WERI-Rb-1 (cell line): Measurements from ENCODE around the gene ARHGAP10.

ENCODE experiments used
- DNase-seq: peaks from one replicate; pipeline ENCODE4 v3.0.0-alpha.2; 2020
- H3K27ac ChIP-seq: fragments of 250-450 bp; sonication (Bioruptor Pico); 2 replicates; pipeline ENCODE4 v1.5.1; 2020; ENCODE audit warnings: mild to moderate bottlenecking, moderate library complexity
- H3K27me3 ChIP-seq: fragments of 250-450 bp; sonication (Bioruptor Pico); 2 replicates; pipeline ENCODE4 v1.5.1; 2021; ENCODE audit warnings: mild to moderate bottlenecking, low read depth, moderate library complexity; ENCODE audit not compliant: insufficient read depth, severe bottlenecking
- H3K36me3 ChIP-seq: fragments of 250-450 bp; sonication (Bioruptor Pico); 2 replicates; pipeline ENCODE4 v1.5.1; 2020; ENCODE audit warnings: mild to moderate bottlenecking, moderate library complexity
- H3K4me3 ChIP-seq: 2 replicates; pipeline ENCODE4 v1.5.1; 2011; ENCODE audit warnings: low read depth, mild to moderate bottlenecking, control low read depth, low read length
- H3K9me3 ChIP-seq: fragments of 250-450 bp; sonication (Bioruptor Pico); 2 replicates; pipeline ENCODE4 v1.5.1; 2021; ENCODE audit warnings: mild to moderate bottlenecking, moderate library complexity; ENCODE audit not compliant: severe bottlenecking
- TF ChIP-seq, protein P1 (sequence below): IDR thresholded peaks from 2 replicates; pipeline ENCODE4 v1.5.1; 2011; ENCODE audit warnings: low read depth, mild to moderate bottlenecking, control low read depth, inconsistent platforms, low read length

Gene ARHGAP10

DNA sequence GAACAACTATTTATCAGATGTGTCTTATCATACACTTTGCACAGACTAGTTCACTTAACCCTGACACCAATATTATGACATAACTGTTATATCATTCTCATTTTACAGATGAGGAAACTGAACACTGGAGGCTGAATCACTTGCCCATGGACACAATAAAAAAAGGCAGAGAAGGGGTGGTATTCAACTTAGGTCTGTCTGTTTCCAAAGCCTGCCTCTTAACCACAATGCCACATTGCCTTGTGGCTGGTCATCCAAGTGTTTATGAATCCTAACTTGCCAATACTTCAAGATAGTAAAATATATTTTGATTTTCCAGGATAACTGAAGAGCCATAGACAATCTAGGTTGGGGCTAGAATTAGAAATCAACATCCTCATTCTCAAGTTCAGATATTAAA, 382.5 kb downstream of the ARHGAP10 start:
- Histone ChIP-seq H3K9me3 (no peaks in the 10 kb centered on the region), H3K36me3 (no peaks in the 10 kb centered on the region), H3K27ac (no peak overlapping the region), H3K4me3 (no peak overlapping the region), H3K27me3 (no peaks in the 10 kb centered on the region)
- TF ChIP-seq, protein P1, sequence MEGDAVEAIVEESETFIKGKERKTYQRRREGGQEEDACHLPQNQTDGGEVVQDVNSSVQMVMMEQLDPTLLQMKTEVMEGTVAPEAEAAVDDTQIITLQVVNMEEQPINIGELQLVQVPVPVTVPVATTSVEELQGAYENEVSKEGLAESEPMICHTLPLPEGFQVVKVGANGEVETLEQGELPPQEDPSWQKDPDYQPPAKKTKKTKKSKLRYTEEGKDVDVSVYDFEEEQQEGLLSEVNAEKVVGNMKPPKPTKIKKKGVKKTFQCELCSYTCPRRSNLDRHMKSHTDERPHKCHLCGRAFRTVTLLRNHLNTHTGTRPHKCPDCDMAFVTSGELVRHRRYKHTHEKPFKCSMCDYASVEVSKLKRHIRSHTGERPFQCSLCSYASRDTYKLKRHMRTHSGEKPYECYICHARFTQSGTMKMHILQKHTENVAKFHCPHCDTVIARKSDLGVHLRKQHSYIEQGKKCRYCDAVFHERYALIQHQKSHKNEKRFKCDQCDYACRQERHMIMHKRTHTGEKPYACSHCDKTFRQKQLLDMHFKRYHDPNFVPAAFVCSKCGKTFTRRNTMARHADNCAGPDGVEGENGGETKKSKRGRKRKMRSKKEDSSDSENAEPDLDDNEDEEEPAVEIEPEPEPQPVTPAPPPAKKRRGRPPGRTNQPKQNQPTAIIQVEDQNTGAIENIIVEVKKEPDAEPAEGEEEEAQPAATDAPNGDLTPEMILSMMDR = no peak
- DNase-seq = no peak

DNA sequence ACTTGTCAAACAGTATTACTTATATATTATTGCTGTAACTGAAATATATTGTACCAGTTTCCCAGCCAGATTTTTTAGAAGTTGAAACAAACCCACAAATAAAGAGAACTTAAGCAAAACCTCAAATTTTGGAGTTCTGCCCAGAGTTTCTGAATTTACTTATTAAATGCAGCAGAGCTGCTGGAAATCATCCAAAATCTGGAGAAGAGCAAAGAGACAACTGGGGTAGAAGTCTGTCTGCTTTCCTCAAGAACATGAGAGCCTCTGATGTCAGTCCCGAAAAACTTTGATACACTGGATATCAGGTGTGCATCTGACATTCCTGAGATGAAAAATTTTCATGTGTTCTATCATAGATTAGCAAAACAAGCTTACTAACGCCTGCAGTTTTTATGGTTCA, 384.4 kb downstream of the ARHGAP10 start:
- TF ChIP-seq, protein P1 = no peak
- H3K27me3 ChIP-seq = no peaks in the 10 kb centered on the region
- H3K9me3 ChIP-seq = no peaks in the 10 kb centered on the region
- H3K4me3 ChIP-seq = no peak overlapping the region
- H3K36me3 ChIP-seq = no peaks in the 10 kb centered on the region
- DNase-seq = no peak
- no peak overlapping the region for H3K27ac ChIP-seq

DNA sequence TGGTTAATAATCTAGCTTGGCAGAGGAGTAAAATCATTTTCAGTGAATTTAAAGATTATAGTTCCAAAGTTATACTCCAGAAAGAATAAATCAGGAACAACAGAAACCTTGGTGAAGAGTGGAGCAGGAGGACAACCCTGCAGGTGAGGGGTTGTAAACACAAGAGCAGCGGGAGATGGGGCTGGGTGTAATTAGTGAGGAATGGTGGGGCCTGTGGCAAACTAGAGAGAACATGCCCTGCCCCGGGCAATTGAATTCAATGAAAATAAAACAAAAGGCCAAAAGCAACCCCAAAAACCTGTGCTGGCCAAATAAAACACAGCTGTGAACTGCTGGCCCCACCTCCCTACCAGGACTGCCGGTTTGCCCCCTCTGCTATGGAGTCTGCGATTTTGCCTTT, 385.1 kb downstream of the ARHGAP10 start:
- no peak for DNase-seq
- H3K4me3 ChIP-seq = no peak overlapping the region
- H3K27ac ChIP-seq = no peak overlapping the region
- no peaks in the 10 kb centered on the region for H3K36me3 ChIP-seq
- TF ChIP-seq, protein P1 = no peak
- no peaks in the 10 kb centered on the region for H3K9me3 ChIP-seq
- H3K27me3 ChIP-seq = no peaks in the 10 kb centered on the region

DNA sequence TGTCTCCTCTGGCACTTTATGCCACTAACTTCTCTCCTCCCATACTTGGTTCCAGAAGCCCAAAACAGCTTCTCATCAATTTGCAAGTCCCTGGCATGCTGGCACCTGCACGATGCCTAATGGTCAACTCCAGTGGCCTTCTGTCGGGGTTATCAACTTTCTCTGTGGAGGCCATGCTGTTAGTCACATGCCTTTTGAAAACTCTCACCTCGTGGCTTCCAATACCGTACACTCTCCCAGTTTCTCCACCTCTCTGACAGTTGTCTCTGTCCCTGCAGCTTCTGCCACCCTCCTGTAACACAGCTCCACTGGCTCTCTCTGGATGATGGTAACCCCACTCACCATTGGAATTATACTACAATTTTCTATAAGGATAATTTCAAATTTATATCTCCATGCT, 386.3 kb downstream of the ARHGAP10 start:
- H3K4me3 ChIP-seq = no peak overlapping the region
- H3K27me3 ChIP-seq = no peaks in the 10 kb centered on the region
- H3K27ac ChIP-seq = no peak overlapping the region
- DNase-seq = no peak
- TF ChIP-seq, protein P1 = no peak
- H3K36me3 ChIP-seq = no peaks in the 10 kb centered on the region
- peaks cover 11% of the 10 kb centered on the region for H3K9me3 ChIP-seq

DNA sequence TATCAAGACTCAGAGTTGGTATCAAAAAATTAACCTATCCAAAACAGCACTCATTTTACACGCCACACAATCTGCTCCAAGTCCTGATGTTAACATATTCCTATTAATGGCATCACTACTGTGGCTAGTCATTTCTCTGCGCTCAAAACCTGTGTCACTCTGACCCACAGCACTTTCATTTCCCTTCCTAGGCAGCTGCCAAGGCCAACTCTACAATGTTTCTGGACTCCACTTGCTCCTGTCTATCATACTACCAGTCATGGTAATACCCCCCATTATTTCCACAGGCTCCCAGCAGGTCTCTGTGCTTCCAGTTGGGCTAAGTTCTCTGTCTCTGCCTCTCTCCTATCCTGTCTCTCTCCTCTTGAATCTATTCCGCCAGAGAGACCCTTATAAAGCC, 386.7 kb downstream of the ARHGAP10 start:
- DNase-seq = no peak
- no peaks in the 10 kb centered on the region for H3K27me3 ChIP-seq
- H3K27ac ChIP-seq = no peak overlapping the region
- H3K4me3 ChIP-seq = no peak overlapping the region
- no peaks in the 10 kb centered on the region for H3K36me3 ChIP-seq
- H3K9me3 ChIP-seq = peaks cover 15% of the 10 kb centered on the region
- TF ChIP-seq, protein P1 = no peak

DNA sequence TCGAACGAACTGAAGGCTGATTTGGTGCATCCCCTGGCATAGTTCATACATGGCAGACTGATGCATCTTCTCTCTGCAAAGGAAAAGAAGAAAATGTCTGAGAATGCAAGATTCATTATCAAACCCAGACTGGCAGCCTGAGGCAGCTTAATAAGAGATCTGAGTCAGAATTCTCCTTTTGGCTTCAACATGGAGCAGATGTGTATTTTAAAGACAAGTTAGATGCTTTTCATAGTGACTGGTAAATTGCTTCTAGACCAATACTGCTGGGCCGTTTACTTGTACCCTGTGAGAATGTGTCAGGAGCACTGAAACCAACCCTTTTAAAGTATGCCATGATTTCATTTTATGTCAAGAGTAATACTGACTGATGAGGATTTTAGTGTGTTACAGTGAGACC, 388.3 kb downstream of the ARHGAP10 start:
- no peak overlapping the region for H3K27ac ChIP-seq
- TF ChIP-seq, protein P1 = no peak
- no peak for DNase-seq

More for the DNA sequence above, 388.3 kb downstream of the ARHGAP10 start:
- no peaks in the 10 kb centered on the region for H3K27me3 ChIP-seq
- H3K4me3 ChIP-seq = no peak overlapping the region
- H3K36me3 ChIP-seq = no peaks in the 10 kb centered on the region
- H3K9me3 ChIP-seq = peaks cover 16% of the 10 kb centered on the region
